GM18909 (cell line): ENCODE data around the gene NPVF.

Source experiments
- ATAC-seq: cut with Tn5 transposase; IDR thresholded peaks from one replicate; pipeline ENCODE4 v1.9.1; 2021; ENCODE audit warnings: mild to moderate bottlenecking; ENCODE audit not compliant: unreplicated experiment, poor library complexity

NPVF gene, protein sequence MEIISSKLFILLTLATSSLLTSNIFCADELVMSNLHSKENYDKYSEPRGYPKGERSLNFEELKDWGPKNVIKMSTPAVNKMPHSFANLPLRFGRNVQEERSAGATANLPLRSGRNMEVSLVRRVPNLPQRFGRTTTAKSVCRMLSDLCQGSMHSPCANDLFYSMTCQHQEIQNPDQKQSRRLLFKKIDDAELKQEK

DNA sequence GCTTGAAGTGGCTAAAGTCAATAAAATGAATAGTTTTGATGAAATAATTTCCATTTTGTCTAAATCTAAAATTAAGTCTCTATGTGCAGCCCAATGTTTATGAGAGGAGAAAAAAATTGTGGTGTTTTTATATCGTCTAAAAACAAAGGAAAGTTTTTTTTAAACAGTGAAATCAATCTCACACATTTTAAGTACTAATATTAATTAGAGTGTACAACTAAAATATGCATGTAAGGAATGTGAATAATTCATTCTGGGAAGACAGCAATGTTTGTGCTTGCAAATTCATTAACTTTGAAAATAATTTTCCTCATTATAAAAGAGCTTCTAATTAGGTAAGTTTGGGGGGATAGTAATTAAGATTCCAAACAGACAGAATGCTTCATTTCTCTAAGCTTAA lies at the start of gene NPVF:
Gene NPVF, minus strand, starts transcription at position 101 of the 400 bp plus-strand sequence. Its CDS starts 47 bp downstream, at position 54.
- no peak for ATAC-seq

DNA sequence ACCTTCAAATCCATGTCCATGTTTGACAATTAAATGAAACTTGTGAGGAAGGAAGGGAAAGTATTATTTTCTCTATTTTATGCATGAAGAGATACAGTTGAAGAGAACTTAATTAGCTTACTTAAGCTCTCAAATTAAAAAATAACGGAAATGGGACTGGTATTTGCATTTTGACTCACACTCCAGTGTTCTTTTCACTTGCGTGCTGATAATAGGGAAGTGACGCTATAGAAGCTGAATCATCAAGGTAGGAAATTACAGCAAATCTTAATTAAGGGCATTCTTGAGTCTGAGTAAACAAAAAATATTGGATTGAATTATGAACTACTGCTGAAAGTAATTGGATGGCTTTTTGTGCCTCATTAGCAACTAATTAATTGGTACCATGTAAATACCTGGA lies 44.0 kb upstream of the NPVF start:
- ATAC-seq, result no peak

DNA sequence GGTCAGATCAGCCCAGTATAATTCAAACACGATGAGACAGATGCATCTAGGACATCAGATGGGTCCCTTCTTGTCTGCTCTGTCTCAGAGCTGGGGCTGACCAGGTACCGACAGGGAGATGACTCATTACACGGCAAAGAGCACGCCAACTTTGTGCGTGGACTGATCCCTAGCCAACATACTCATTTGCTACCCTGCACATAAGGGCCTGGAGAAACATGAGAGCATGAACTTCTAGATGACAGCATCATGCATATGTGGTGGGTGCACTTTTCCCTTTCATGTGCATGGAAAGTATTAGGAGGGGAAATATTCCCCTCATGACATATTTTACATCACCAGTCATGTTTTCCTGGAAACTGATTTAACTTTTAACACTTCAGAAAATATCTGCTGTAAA lies 35.1 kb upstream of the NPVF start:
- ATAC-seq, result no peak

DNA sequence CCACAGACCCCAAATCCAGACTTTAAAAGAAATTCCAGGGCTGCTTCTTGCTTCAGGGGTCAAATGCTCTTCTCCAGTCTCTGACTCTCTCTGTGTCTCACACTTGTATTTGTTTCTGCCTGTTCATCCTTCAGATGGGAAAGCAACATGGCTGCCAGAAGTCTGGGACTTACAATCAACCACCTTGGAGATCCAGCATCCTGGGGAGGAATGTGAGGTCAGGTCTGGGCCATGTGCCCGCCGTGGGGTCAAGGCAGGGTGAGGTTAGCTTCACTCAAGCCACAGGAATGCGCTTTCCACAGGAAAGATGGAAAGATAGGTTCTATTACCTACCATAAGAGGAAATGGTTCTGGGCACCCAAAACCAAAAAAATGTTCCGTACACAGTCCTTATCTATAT lies 34.3 kb upstream of the NPVF start:
- ATAC-seq, result no peak

- ATAC-seq, result no peak
Measured at GRCh38 chr7:25261545-25262140, 33.4 kb upstream of the NPVF start.

- peak; percentile 59 for ATAC-seq
Measured at GRCh38 chr7:25260862-25261494, 32.7 kb upstream of the NPVF start.

GRCh38 chr7:25259487-25260243 lies 31.4 kb upstream of the NPVF start:
- peak; percentile 74 for ATAC-seq

GRCh38 chr7:25256333-25256819 lies 28.1 kb upstream of the NPVF start:
- no peak for ATAC-seq

DNA sequence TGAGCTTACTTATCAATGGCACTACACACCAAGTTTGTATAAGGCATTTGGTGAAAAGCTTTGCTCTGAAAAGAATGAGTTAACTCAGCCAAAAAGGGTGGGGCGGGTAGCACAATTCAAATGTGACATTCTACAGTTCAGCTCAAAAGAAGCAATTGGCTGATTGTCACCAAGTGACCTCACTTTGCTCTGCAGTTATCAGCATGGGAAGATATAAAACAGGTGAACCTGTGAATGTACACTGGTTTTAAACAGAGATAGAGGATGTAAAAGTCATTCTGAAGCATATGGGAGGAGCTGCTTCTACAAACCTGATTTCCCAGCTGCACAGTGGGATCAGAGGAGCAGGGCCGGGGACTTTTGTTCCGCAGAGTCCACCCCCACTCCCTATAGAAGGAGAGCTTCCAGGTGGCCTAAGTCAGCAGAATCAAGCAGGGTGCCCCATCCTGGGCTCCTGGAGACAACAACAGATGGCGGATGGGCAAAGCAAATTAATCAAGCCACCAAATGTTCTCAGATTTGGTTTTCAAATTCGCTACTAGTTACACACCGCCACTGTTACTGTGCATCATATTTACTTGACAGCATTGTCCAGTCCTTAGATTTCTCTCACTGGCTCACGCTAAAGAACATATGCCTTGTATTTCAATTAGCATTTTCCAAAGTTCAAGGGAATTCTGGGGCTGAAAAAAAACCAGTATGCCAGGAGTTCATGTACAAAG lies 27.5 kb upstream of the NPVF start:
- ATAC-seq, result no peak

DNA sequence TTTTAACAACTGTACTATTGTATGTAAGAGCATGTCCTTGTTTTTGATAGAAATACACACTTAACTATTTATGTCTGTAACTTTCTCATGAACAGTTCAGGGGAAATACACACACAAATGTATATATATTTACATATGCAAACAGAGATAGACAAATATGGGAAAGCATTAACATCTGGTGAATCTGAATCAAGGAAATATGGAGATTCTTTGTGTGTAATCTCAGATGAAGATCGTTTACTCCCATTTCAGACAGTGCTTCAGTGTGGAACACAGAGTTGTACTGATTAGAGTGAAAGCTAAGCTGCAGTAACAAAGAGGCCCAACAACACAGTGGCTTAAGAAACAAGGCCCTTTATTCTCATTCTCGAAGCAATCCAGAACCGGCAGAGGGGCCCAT lies 26.3 kb upstream of the NPVF start:
- no peak for ATAC-seq

- no peak for ATAC-seq
Measured at GRCh38 chr7:25253714-25254113, 25.4 kb upstream of the NPVF start.

- ATAC-seq, result no peak
Measured at GRCh38 chr7:25250386-25250785, 22.1 kb upstream of the NPVF start.

GRCh38 chr7:25249772-25250171 lies 21.5 kb upstream of the NPVF start:
- no peak for ATAC-seq

GRCh38 chr7:25246306-25246705 lies 18.0 kb upstream of the NPVF start:
- ATAC-seq, result no peak

GRCh38 chr7:25244254-25245033 lies 16.2 kb upstream of the NPVF start:
- no peak for ATAC-seq

DNA sequence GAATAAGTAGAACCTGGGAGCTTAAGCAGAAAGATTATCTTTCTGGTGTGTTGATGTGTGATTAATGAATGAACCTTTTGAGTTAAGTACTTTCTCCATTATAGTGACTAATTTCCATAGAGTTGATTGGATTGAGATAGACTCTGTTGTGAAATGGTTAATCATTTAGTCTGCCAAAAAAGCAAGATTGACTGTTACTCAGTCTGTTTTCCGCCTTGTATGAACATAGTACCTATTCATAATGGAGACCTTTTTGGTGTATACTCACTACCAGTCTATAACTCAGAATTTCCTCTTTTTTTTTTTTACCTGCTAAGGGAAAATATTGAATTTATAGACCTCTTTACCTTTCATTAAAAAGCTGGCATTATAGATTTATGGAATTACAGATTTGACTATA lies 14.4 kb upstream of the NPVF start:
- ATAC-seq, result no peak

DNA sequence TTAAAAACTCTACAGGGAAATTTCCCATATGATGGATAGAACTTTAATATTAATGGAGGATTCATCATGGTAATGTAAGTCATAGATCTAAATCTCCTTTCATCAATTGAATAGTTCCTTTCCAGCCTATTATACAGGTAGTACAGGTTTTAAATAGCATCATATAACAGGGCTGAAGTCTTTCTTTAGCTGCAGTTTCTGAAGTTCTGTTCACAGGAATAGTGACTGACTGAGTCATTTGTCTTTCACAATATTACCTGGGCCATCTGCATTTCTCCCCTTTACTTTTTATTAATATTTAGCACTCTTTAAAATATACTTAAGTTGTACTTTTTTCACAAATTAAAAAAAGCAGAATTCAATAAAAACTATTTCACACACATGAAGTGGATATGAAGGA lies 12.6 kb upstream of the NPVF start:
- ATAC-seq, result no peak

DNA sequence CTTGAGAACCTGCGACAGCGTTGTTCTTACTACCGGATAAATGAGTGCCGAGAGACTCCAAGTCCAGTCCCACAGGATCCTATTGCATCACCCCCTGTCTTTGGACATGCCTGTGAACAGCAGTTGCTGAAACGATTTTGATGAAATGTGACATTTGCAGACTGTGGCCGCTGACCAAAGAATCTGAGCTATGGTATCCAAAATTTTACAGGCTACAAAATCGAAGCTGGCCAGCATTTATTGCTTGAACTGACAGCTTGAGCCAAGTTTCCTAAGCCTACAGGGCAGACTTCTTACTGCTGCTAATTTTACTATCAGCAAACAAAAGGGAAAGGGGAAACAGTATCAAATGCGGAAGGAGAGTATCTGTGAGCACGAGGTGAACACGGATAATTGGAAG lies 12.1 kb upstream of the NPVF start:
- ATAC-seq, result no peak

DNA sequence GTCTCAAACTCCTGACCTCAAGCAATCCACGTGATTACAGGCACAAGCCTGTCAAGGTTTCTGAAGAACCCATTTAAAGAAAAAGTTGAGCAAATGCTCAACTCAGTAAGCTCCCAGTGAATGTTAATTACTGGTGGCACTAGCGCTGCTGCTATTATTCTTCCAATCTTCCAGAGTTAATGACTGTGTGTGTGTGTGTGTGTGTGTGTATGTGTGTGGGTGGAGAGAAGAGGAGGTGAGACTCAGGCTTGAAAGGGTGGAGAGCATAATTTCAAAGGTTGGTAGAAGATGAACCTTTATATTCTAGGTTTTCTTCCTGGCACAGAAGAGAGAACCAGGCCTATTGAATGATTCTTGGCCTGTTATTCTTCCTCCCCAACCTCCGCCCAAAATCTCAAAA lies 11.6 kb upstream of the NPVF start:
- no peak for ATAC-seq
